ENCODE measurements around the gene GPR146.

GRCh38 chr7:1019255-1019785, 25.0 kb upstream of the GPR146 start:
- no peak for TF ChIP-seq CTCF (IDR thresholded peaks at IDR 0.05)
- no peak for TF ChIP-seq POLR2A (IDR thresholded peaks at IDR 0.05)
- no peak for TF ChIP-seq EP300 (IDR thresholded peaks at IDR 0.05)
